HG02759 (cell line): Measurements from ENCODE around the gene SCYGR1.

Experiments
- ATAC-seq: cut with Tn5 transposase; IDR thresholded peaks from one replicate; pipeline ENCODE4 v1.9.1; 2021; ENCODE audit warnings: mild to moderate bottlenecking, moderate library complexity; ENCODE audit not compliant: unreplicated experiment

The SCYGR1 gene

DNA sequence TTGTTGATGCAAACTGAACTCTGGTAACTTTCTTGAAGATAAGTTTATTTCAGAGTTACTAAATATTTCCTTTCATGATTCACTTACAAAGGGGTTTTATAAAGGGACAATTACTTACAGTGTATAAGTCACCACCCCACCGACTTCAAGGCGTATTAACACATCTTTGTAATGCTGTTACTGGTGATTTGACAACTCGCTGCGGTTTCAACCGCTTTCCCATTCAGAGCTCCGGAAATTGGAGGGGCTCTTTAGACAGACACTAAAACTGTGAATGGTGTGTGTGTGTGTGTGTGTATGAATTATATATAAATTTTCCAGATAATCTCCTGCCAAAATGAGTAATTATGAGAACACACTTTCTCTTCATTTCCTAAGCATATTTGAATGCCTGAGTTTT lies 13.6 kb downstream of the SCYGR1 start:
- peak; percentile 65 for ATAC-seq

DNA sequence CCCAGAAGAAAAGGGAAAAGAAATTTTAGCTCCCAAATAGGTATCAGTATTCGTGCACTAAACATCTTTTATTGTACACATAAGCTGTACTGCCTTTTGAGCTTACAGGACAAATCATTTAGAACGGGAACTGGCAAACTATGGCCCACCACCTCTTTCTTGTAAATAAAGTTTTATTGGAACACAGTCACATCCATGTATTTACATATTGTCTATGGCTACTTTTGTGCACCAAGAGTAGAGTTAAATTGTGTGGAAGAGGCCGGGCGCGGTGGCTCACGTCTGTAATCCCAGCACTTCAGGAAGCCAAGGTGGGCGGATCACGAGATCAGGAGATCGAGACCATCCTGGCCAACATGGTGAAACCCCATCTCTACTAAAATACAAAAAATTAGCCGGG lies 14.4 kb downstream of the SCYGR1 start:
- ATAC-seq, result no peak

DNA sequence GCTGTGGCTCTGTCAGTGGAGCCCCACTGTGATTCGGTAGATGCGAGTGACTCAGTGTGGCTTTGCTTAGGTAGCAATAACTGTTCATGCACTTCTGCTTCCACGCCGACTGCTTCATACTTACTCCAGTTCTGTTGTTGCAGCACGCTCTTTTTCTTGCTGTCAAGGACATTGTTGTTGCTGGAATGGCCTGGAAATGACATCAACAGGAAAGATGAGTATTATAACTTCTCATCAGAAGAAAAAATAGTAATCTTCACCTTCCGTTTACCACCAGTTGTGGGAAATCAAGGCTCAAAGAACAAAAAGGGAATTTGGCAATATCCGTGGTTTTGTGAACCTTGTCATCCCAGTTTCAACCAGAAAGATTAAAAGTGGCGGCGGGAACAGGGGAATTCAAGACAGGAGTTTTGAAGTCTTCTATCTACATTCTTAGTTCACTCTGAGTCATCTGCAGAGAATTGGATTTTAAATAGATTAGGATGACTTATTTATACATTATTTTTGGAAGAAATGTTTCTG lies 16.9 kb downstream of the SCYGR1 start:
- no peak for ATAC-seq

DNA sequence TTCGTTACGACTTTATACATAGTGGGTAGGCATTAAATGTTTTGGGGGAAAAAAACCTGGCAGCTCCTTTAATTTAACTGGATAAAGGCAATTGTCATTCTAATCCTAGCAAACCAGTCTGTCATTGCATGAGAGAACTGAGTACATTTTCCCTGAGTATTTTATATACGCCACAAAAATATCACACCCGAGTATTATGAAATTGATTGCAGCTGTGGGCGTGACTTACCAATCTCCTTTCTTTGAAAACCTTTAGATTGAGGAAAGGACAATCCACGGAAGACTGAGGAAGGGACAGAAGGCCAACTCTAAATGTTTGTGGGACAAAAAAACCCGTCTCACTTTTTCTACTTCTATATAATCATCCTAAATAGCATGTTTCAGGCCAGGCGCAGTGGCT lies 17.7 kb downstream of the SCYGR1 start:
- no peak for ATAC-seq

DNA sequence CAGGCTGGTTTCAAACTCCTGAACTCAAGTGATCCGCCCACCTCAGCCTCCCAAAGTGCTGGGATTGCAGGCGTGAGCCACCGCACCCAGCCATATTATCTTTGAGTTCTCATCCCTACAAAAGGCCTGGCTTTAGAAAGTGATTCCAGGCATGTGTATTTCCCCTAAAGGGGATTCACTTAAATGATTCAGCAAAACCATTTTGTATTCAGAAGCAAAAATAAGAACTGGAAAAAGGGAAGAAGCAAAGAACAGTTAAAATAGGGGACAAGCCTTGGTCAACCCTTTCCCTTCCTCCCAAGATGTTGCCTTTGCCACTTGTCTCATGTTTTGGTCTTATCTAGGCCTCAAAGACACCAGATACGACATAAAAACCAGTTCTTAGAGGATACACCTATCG lies 19.2 kb downstream of the SCYGR1 start:
- ATAC-seq, result no peak

DNA sequence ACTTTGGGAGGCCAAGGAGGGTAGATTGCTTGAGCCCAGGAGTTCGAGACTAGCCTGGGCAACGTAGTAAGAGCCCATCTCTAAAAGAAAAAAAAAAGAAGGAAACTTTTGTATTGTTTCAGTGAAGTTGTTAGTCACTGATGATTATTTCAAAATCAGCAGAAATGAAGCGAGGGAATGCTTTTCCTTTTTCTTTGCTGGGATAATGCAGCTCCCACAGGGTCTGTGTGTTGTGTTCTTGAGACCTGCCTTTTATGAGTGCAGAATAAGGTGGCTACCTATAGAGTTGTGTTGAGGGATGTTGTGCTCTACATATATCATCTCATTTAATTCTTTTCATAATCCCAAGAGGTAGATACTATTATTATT lies 20.3 kb downstream of the SCYGR1 start:
- ATAC-seq, result no peak

DNA sequence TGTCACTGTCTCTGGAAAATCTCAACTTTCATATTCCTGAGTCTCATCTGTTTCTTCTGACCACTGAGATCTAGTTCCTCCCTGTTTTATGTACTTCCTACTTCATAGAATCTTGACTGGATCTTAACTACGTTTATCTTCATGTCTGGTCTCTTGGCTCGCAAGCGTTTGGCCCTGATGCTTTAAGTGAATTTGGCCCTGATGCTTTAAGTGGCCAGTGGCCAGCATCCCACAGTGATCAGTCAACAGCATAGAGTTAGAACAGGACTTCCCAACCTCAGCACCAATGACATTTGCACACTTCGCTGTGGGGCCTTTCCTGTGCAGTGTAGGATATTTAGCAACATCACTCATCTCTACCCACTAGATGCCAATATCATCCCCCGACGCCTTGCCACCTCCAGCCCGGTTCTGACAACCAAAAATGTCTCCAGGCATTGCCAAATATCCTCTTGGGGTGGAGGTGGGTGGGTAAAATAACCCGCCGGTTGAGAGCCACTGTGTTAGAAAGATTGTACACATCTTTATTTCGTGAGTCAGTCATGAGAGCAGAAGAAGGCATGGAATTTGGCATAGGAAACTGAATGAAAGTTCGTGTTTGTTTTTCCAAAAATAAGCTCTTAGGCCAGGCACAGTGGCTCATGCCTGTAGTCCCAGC lies 20.9 kb downstream of the SCYGR1 start:
- ATAC-seq, result no peak

DNA sequence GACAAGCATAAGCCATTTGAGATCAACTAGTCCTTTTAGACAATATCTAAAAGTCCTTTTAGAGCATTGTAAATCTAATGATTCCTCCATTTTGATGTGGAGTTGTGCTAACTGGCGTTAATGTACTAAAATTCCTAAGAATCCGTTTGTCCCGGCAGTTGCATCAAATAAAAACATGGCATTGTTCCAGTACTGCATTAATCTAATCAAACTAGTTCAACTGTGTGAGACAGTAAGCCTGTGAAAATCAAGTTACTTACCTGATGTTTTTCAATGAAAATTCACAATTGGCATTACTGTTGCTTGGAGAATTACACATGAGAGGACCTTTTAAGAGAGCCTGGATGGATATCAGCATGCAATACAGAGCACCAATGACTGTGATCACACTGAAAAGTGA lies 21.9 kb downstream of the SCYGR1 start:
- ATAC-seq, result no peak

DNA sequence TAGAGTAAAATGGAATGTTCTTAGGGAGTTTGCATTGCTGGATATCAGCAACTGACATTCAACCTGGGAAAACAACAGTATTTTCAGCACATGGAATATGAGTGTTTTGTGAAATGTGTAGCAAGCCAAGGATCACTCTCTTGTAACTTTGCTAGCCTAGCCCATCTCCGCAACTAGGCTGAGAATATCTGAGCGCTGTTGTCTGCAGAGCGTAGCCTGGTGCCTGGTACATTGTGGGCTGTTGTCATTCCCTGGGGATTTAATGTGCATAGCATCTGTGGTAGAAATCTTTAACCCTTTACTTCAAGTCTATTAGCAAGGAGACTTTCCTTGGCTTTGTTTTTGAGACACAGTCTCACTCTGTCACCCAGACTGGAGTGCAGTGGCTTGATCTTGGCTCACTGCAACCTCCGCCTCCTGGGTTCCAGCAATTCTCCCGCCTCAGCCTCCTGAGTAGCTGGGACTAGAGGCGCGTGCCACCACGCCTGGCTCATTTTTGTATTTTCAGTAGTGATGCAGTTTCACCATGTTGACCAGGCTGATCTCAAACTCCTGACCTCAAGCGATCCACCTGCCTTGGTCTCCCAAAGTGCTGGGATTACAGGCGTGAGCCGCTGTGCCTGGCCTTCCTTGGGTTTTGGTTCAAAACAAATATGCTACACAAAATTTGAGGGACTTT lies 23.0 kb downstream of the SCYGR1 start:
- peak; percentile 54 for ATAC-seq

DNA sequence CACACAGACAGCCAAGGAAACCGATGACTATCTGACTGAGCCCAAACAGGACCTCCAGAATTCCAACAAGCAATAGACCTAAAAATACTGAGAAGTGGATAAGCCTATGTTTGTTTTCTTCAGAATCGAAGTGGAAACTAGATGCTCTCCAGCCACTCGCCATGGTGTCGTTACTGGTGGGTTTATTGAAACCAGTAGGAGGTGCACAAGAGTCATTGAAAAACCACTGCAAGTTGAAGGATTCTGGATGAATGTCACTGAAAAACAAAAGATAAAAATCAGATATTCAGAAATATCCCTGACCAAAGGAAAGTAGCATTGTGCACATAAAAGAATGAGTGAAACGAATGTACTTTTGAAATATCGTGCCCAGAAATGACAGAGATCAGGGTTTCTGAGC lies 24.0 kb downstream of the SCYGR1 start:
- no peak for ATAC-seq

DNA sequence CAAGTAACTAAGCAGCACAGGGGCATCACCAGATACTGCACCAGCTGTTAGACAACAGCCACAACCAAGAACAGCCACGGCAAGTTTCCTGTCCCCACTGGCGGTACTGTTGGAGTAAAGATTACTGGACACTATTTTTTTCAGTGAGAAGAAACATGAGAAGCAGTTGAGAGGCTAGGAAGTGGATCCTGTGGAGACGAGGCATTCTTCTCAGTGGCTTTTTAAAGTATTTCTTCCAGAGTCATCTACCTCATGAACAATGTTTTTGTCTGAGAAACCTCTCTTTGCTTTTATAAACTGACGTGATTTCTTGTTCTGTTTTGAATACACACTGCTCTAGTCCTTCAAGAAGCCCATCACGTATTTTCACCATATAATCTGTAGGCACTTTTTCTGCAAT lies 27.4 kb downstream of the SCYGR1 start:
- ATAC-seq, result no peak

DNA sequence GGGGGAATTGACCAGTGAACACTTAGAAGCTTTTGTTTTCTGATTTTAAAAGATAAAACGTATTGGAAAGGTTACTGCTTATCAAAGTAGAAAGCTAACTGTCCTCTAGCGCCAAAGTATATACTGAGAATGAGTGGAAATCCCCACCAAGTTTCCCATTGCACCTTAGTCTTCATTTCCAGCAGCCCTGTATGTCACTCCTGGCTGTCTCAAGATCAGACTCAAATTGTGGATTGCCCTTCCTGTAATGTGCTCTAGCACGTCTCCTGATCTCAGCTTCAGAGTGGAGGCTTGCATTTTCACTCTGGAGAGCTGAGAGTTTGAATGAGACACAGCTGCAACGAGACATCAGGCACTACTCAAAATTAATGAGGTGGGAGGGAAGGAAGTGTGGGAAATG lies 36.1 kb downstream of the SCYGR1 start:
- ATAC-seq, result peak; percentile 90

DNA sequence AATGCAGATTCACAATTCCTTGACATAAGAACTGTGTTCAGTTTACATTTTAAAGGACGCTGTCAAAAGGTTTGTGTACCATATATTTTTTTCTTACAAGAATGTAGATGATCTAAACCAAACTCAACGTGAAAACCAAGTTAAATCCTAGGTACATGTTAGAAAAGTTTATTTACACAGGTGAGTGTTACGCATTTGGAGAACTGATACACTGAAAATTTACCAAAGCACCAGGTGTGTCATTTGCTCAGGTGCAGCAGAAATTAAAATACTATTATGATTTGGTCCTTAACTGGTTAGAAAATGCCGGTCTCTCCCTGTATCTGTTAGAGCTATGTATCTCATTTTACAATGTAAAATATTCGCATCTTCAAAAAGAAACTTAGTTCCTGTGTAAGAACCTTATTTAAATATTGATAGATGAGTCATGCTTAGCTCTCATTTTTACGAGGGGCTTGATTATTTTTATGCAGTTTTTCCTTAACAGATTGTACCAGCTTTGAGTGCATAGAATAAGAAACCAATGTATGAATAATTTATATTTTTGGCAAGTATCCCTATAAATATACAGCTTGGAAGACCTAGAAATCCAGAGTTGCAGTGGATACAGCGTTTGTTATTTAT lies 37.6 kb downstream of the SCYGR1 start:
- no peak for ATAC-seq

DNA sequence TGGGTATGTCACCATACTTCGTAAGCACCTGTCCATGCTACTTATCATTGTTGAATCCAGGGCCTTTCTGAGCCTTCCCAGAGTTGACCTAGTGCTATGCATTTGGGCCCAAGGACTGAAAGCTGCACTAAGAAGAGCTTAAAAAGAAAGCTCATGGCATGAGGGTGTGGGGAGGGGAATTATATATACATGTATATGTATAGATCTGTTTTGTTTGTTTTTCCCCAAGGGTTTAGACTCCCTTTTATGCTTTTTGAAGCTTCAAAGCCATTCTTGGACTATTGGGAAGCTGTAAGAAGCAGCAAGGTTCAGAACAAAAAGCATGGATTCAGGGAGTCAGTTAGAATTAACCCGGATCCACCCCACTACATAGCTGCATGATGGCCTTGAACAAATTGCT lies 39.4 kb downstream of the SCYGR1 start:
- ATAC-seq, result no peak

DNA sequence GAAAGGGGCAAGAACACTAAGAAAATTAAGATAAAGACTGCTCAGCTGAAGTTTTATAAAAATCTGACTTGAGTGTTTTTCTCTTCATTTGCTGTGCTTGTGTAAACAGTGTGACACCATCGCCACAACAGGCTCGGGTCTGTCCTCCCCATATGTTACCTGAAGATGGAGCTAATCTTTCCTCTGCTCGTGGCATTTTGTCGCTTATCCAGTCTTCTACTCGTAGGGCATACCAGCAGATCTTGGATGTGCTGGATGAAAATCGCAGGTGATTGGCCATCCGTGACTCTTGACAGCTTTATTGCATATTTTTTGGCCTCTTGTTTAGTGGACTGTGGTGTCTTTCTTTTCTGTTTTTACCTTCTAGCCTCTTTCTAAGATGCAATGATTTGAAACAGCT lies 40.6 kb downstream of the SCYGR1 start:
- ATAC-seq, result no peak

DNA sequence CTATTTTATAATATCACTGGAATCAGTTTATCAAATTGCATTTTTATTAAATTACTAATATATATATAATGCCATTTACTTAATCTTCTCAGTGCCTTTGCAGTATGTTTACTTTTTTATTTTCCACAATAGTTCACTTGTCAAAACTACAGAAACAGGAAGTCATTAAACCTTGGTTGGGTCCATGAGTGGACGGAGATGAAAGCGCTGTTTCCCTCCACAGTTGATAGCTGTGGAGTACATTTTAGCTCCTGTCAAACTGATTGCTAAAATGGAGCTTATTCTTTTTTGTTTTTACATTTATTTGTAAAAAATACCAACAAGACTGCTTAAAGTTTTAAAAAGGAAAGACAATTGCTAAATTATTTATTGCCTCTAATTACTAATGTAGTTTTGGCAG lies 43.5 kb downstream of the SCYGR1 start:
- ATAC-seq, result no peak

DNA sequence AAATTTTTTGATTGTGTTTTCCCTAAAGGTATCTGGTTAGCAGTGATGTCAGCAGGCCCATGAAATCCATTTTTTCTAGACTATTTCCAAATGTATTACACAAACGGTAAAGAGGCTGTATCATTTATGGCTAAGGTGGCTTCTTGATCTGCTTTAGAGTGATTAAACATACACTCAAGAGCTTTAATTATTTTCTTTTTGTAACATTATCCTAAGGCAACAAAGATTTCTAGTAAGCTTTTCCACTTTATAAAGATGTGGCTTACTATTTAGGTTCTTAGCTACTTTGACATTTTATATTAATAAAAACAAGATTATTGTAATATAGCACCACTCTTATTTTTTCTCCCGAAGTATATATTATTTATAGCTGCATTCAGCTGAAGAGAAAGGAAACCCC lies 46.2 kb downstream of the SCYGR1 start:
- ATAC-seq, result no peak

DNA sequence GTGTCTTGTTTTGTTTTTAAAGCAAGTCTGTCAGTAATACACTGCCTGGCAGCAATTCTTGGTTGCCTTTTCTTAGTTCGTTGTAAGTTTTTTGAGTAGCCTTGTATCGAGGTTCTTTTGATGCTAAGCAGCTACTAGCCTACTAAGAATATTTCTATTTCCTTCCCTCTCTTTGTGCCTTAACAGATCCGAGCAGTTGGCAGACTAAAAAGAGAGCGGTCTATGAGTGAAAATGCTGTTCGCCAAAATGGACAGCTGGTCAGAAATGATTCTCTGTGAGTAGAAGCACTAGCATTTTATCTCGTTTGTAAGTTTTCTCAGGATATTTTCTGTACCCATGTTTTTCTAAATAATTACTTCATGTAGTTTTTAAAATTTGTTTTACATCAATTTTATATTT lies 47.6 kb downstream of the SCYGR1 start:
- no peak for ATAC-seq

DNA sequence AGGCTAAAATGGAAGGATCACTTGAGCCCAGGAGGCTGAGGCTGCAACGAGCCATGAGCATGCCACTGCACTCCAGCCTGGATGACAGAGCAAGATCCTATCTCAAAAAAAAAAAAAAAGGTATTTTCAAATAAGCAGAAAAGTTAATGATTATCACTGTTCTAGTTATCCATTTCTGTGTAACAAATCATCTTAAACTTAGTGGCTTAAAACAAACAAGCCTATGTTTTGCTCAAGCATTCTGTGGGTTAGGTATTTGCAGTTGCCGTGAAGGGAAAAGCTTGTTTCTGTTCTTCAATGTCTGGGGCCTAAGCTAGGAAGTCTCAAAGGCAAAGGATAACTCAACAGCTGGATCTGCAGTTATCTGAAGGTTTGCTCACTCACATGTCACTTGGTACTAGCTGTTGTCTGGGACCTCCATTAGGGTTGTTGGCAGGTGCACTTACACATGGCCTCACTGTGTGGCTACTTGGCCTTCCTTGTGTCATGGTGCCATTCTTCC lies 48.6 kb downstream of the SCYGR1 start:
- ATAC-seq, result no peak
